Stimulated activated CD8-positive, alpha-beta memory T cell treated with anti-CD3 and anti-CD28 coated beads, Interleukin-7, amount 100 ng/mL, for 1 hour (primary cell): ENCODE measurements around the gene ASPG.
A peak's percentile ranks its signal among the peaks of the same experiment; 100 is the strongest.

Experiments
- DNase-seq, 2 donors: peaks; one replicate each; pipeline ENCODE4 v3.0.0-alpha.2; 2020; ENCODE audit warnings: low read depth in 2 of 2

The ASPG gene

GRCh38 chr14:104093366-104094055, 8.0 kb downstream of the ASPG start:
- no peak for DNase-seq

- no peak for DNase-seq
Measured at GRCh38 chr14:104094056-104094708, 8.7 kb downstream of the ASPG start.

GRCh38 chr14:104094709-104095425, 9.4 kb downstream of the ASPG start:
- peak; percentile 42 to 61 for DNase-seq

GRCh38 chr14:104095426-104096310, 10.2 kb downstream of the ASPG start:
- DNase-seq = no peak

- no peak for DNase-seq
Measured at GRCh38 chr14:104096318-104096717, 10.8 kb downstream of the ASPG start.

GRCh38 chr14:104096751-104097700, 11.5 kb downstream of the ASPG start:
- no peak for DNase-seq

GRCh38 chr14:104098272-104099095, 13.0 kb downstream of the ASPG start:
- no peak for DNase-seq

GRCh38 chr14:104099096-104100041, 13.9 kb downstream of the ASPG start:
- no peak for DNase-seq

- no peak for DNase-seq
Measured at GRCh38 chr14:104100171-104101085, 14.9 kb downstream of the ASPG start.

- DNase-seq = no peak
Measured at GRCh38 chr14:104101086-104101621, 15.7 kb downstream of the ASPG start.

- no peak for DNase-seq
Measured at GRCh38 chr14:104101651-104102281, 16.3 kb downstream of the ASPG start.

GRCh38 chr14:104102282-104102914, 16.9 kb downstream of the ASPG start:
- no peak for DNase-seq

- DNase-seq = no peak
Measured at GRCh38 chr14:104103061-104103445, 17.6 kb downstream of the ASPG start.

- no peak for DNase-seq
Measured at GRCh38 chr14:104103446-104104075, 18.1 kb downstream of the ASPG start.

- no peak for DNase-seq
Measured at GRCh38 chr14:104104076-104104901, 18.8 kb downstream of the ASPG start.
